Prostate gland (tissue), 2 donors: ENCODE measurements around the gene KIAA0513. TPM values are rescaled to one million over a fixed set of nuclear protein-coding genes. Genes with fewer than 3 reads are reported as not detected.

Experiments
- DNase-seq: peaks from one replicate; pipeline ENCODE4 v3.0.0-alpha.2; 2019; ENCODE audit warnings: low spot score
- H3K27ac ChIP-seq, 2 donors: fragments of 200-600 bp; sonication (generic); 2 replicates each; pipeline ENCODE4 v1.5.1; 2017 to 2019
- H3K27me3 ChIP-seq: fragments of 200-600 bp; sonication (generic); replicated peaks from 2 replicates; pipeline ENCODE4 v1.5.1; 2019; ENCODE audit not compliant: insufficient read depth
- H3K36me3 ChIP-seq, 2 donors: fragments of 200-600 bp; sonication (generic); 1 replicate in 1 of 2; 2 replicates in 1 of 2; pipeline versions ENCODE4 v1.5.1 to v1.8.1; 2017 to 2019
- H3K4me1 ChIP-seq: fragments of 200-600 bp; sonication (generic); replicated peaks from 2 replicates; pipeline ENCODE4 v1.5.1; 2019
- H3K4me3 ChIP-seq, 2 donors: fragments of 200-600 bp; sonication (generic); 2 replicates each; pipeline ENCODE4 v1.5.1; 2017 to 2019
- H3K9me3 ChIP-seq: fragments of 200-600 bp; sonication (generic); 2 replicates; pipeline ENCODE4 v1.5.1; 2017
- CTCF ChIP-seq, 4 experiments: fragments of 200-600 bp in 2 of 4; fragments of 450-650 bp in 2 of 4; sonication (generic) in 2 of 4; IDR thresholded peaks; 1 replicate in 3 of 4; 2 replicates in 1 of 4; pipeline ENCODE4 v1.5.1; 2016 to 2019; ENCODE audit warnings: antibody characterized with exemption in 4 of 4, mild to moderate bottlenecking in 2 of 4, moderate library complexity in 2 of 4
- POLR2A ChIP-seq: fragments of 450-650 bp; IDR thresholded peaks from one replicate; pipeline ENCODE4 v1.6.1; 2016; ENCODE audit warnings: antibody characterized with exemption, mild to moderate bottlenecking
- POLR2AphosphoS5 ChIP-seq: sonication (generic); formaldehyde crosslinking; IDR thresholded peaks from one replicate; pipeline ENCODE4 v1.6.1; 2017; ENCODE audit warnings: antibody characterized with exemption
- WGBS: methylation state at CpG from one replicate; pipeline ENCODE4 v1.1.5; 2018; 5-methylcytosine and 5-hydroxymethylcytosine counted together
- intact Hi-C: fragments of 100-400 bp; cut with DNase I; formaldehyde crosslinking; loops from one replicate; pipeline ENCODE4 v1.14.2; 2022
- total RNA-seq, 2 donors: library from RNA; depleted of rRNA; stranded (reverse); fragments of >200 nt; gene quantifications; one replicate each; pipeline ENCODE4 v1.1.0, GENCODE V29; 2016

Gene KIAA0513
- total RNA-seq, result 10 to 100 TPM; 14.4 to 29.4 TPM

GRCh38 chr16:85027349-85027957 lies at the start of gene KIAA0513:
Gene KIAA0513, plus strand, starts transcription at chr16:85027795. Its CDS starts 39,277 bp downstream, at chr16:85067072.
- Histone ChIP-seq H3K4me3 (peak within 1 kb of the TSS; percentile 76 to 88), H3K4me1 (peaks cover 27% of the 10 kb centered on the region), H3K36me3 (no peaks in the 10 kb centered on the region), H3K9me3 (no peaks in the 10 kb centered on the region), H3K27me3 (no peaks in the 10 kb centered on the region), H3K27ac (peak within 1 kb of the TSS; percentile 87 to 95)
- TF ChIP-seq POLR2AphosphoS5, result peak; percentile 97
- TF ChIP-seq POLR2A, result peak; percentile 99
- TF ChIP-seq CTCF (IDR thresholded peaks at IDR 0.05), result peak in 3 of 4 experiments; percentile 45 to 59 (median 50)
- intact Hi-C loops, result loop anchor here (5.0 kb wide), 1 partner anchor 60 kb away; no protein-coding TSS in a partner anchor
- peak; percentile 92 for DNase-seq
- WGBS, result under 1% methylated on average over 53 of the region's 59 CpGs

GRCh38 chr16:84979516-84979915 lies 48.1 kb upstream of the KIAA0513 start:
- Histone ChIP-seq H3K9me3 (no peaks in the 10 kb centered on the region), H3K27me3 (no peaks in the 10 kb centered on the region), H3K36me3 (peaks cover 0 to 7% of the 10 kb centered on the region in 2 donors), H3K27ac (no peak overlapping the region), H3K4me3 (no peak overlapping the region), H3K4me1 (peaks cover 14% of the 10 kb centered on the region)
- 89% methylated on average over 4 of the region's 4 CpGs for WGBS
- no peak for DNase-seq
- intact Hi-C loops, result no loop called here
- no peak for TF ChIP-seq POLR2AphosphoS5
- no peak for TF ChIP-seq CTCF (IDR thresholded peaks at IDR 0.05)
- no peak for TF ChIP-seq POLR2A

- Histone ChIP-seq H3K4me1 (peaks cover 3% of the 10 kb centered on the region), H3K36me3 (no peaks in the 10 kb centered on the region), H3K9me3 (no peaks in the 10 kb centered on the region), H3K27ac (peak overlapping the region in 1 of 2 donors; percentile 3), H3K4me3 (no peak overlapping the region), H3K27me3 (no peaks in the 10 kb centered on the region)
- intact Hi-C loops, result loop anchor here (5.0 kb wide), 1 partner anchor 105 kb away; no protein-coding TSS in a partner anchor
- TF ChIP-seq POLR2AphosphoS5 (peak; percentile 58), POLR2A (no peak), CTCF (IDR thresholded peaks at IDR 0.05) (peak in 3 of 4 experiments; percentile 22 to 64 (median 57))
- DNase-seq, result peak; percentile 57
- 34% methylated on average over 9 of the region's 9 CpGs for WGBS
Observed at GRCh38 chr16:84982434-84982833, 45.2 kb upstream of the KIAA0513 start.

GRCh38 chr16:84985079-84986065 lies 42.2 kb upstream of the KIAA0513 start:
- intact Hi-C loops, result no loop called here
- WGBS, result 64% methylated on average over 15 of the region's 15 CpGs
- DNase-seq, result no peak
- TF ChIP-seq POLR2A, result no peak
- no peak for TF ChIP-seq CTCF (IDR thresholded peaks at IDR 0.05)
- no peak for TF ChIP-seq POLR2AphosphoS5
- no peaks in the 10 kb centered on the region for H3K27me3 ChIP-seq
- peaks cover 2 to 18% of the 10 kb centered on the region in 2 donors for H3K36me3 ChIP-seq
- H3K9me3 ChIP-seq, result no peaks in the 10 kb centered on the region
- H3K4me1 ChIP-seq, result no peaks in the 10 kb centered on the region
- H3K27ac ChIP-seq, result peak overlapping the region in 1 of 2 donors; percentile 24
- H3K4me3 ChIP-seq, result no peak overlapping the region
